Suprapubic skin (tissue), 4 donors: ENCODE results near the gene CAMTA1. TPM values are rescaled to one million over a fixed set of nuclear protein-coding genes. Genes with fewer than 3 reads are reported as not detected.

Experiments used
- DNase-seq, 2 donors: peaks; one replicate each; pipeline ENCODE4 v3.0.0-alpha.2; 2019; ENCODE audit warnings: low spot score in 2 of 2
- H3K27ac ChIP-seq: fragments of 200-600 bp; sonication (generic); one replicate; pipeline ENCODE4 v1.5.1; 2019
- H3K27me3 ChIP-seq: fragments of 200-600 bp; sonication (generic); one replicate; pipeline ENCODE4 v1.5.1; 2019
- H3K36me3 ChIP-seq: fragments of 200-600 bp; sonication (generic); one replicate; pipeline ENCODE4 v1.5.1; 2019
- H3K4me1 ChIP-seq: fragments of 200-600 bp; sonication (generic); one replicate; pipeline ENCODE4 v1.5.1; 2019
- H3K4me3 ChIP-seq: fragments of 200-600 bp; sonication (generic); one replicate; pipeline ENCODE4 v1.5.1; 2019; ENCODE audit warnings: mild to moderate bottlenecking
- H3K9me3 ChIP-seq: fragments of 200-600 bp; sonication (generic); one replicate; pipeline ENCODE4 v1.5.1; 2019
- EP300 ChIP-seq: sonication (generic); formaldehyde crosslinking; IDR thresholded peaks from one replicate; pipeline ENCODE4 v1.6.1; 2017; ENCODE audit warnings: antibody characterized with exemption
- POLR2A ChIP-seq, 2 donors: fragments of 450-650 bp; IDR thresholded peaks; one replicate each; pipeline ENCODE4 v1.6.1; 2017; ENCODE audit warnings: antibody characterized with exemption in 2 of 2, mild to moderate bottlenecking in 2 of 2, moderate library complexity in 2 of 2
- POLR2AphosphoS5 ChIP-seq, 3 donors: sonication (generic); formaldehyde crosslinking; IDR thresholded peaks; one replicate each; pipeline ENCODE4 v1.6.1; 2017; ENCODE audit warnings: antibody characterized with exemption in 3 of 3
- WGBS: methylation state at CpG from one replicate; pipeline ENCODE4 v1.1.5; 2018; 5-methylcytosine and 5-hydroxymethylcytosine counted together
- total RNA-seq, 4 donors: library from RNA; depleted of rRNA; stranded (reverse); fragments of >200 nt; gene quantifications; one replicate each; pipeline ENCODE4 v1.1.0, GENCODE V29; 2016
- TF ChIP-seq, protein P1 (sequence below), 2 donors: fragments of 200-600 bp in 1 of 2; fragments of 450-650 bp in 1 of 2; sonication (generic) in 1 of 2; IDR thresholded peaks; one replicate each; pipeline ENCODE4 v1.5.1; 2016 to 2019; ENCODE audit warnings: antibody characterized with exemption in 2 of 2, mild to moderate bottlenecking in 1 of 2, moderate library complexity in 1 of 2

The CAMTA1 gene
- total RNA-seq, 4 donors from 2014 or later: 40.4 to 54.1 (median 46.6) TPM

- Histone ChIP-seq H3K36me3 (no peaks in the 10 kb centered on the region), H3K4me3 (no peak overlapping the region), H3K4me1 (no peaks in the 10 kb centered on the region), H3K9me3 (no peaks in the 10 kb centered on the region), H3K27me3 (no peaks in the 10 kb centered on the region), H3K27ac (no peak overlapping the region)
- no peak for DNase-seq
- 78% methylated on average over 9 of the region's 18 CpGs for WGBS
- TF ChIP-seq, protein P1, sequence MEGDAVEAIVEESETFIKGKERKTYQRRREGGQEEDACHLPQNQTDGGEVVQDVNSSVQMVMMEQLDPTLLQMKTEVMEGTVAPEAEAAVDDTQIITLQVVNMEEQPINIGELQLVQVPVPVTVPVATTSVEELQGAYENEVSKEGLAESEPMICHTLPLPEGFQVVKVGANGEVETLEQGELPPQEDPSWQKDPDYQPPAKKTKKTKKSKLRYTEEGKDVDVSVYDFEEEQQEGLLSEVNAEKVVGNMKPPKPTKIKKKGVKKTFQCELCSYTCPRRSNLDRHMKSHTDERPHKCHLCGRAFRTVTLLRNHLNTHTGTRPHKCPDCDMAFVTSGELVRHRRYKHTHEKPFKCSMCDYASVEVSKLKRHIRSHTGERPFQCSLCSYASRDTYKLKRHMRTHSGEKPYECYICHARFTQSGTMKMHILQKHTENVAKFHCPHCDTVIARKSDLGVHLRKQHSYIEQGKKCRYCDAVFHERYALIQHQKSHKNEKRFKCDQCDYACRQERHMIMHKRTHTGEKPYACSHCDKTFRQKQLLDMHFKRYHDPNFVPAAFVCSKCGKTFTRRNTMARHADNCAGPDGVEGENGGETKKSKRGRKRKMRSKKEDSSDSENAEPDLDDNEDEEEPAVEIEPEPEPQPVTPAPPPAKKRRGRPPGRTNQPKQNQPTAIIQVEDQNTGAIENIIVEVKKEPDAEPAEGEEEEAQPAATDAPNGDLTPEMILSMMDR (IDR thresholded peaks at IDR 0.05): no peak
- TF ChIP-seq EP300 (no peak), POLR2AphosphoS5 (IDR thresholded peaks at IDR 0.05) (no peak), POLR2A (IDR thresholded peaks at IDR 0.05) (no peak)
Measured at GRCh38 chr1:7503691-7504437, 718.6 kb downstream of the CAMTA1 start.

DNA sequence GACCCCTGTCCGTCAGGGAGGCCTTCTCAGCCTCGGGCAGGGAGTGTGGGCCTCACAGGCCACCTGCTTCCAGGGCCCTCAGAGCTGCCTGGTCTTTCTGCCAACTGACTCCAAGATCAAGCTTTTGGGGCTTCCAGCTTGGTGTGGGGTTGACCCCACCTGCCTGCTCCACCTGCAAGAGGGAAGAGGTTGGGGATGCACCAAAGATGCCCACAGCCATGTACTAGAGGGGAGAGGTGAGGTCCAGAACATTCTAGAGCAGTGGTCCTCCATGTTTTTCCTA, 719.1 kb downstream of the CAMTA1 start:
- DNase-seq: no peak
- H3K4me3 ChIP-seq: no peak overlapping the region
- no peaks in the 10 kb centered on the region for H3K4me1 ChIP-seq
- H3K36me3 ChIP-seq: no peaks in the 10 kb centered on the region
- H3K27me3 ChIP-seq: no peaks in the 10 kb centered on the region
- TF ChIP-seq, protein P1 (IDR thresholded peaks at IDR 0.05): no peak
- no peak for TF ChIP-seq EP300
- TF ChIP-seq POLR2AphosphoS5 (IDR thresholded peaks at IDR 0.05): no peak
- no peak for TF ChIP-seq POLR2A (IDR thresholded peaks at IDR 0.05)
- WGBS: no CpG with 5 or more reads among the region's 2 CpGs
- no peaks in the 10 kb centered on the region for H3K9me3 ChIP-seq
- no peak overlapping the region for H3K27ac ChIP-seq

DNA sequence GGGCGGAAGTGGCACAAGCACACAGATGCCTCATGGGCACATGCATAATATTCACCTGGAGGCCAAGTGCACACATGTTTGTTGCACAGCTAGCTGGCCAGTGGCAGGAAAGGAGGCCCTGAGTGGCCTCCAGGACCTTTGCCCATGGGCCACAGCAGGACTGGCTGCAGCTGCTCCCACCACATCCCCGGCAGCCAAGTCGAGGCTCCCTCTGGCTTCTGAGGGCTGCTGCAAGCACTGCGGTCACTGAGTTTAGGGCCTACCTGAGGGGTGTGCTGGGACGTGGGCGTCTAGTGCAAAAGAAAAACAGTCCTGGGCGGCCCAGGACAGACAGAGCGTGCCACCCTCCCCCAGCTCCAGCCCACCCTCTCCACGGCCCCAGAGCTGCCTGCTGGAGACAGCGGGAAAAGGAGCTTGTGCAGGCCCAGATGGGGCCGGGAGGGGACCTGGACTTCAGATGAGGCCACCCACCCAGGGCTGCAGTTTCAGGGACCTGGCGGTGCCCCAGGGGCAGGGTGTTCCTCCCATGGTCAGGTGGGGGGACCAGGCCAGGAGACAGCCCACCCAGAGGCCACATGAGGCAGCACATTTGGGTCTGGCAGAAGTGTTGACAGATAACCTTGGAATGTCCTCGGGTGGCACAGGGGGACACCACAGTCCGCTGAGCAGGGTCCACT, 720.0 kb downstream of the CAMTA1 start:
- 85% methylated on average over 5 of the region's 14 CpGs for WGBS
- DNase-seq: no peak

DNA sequence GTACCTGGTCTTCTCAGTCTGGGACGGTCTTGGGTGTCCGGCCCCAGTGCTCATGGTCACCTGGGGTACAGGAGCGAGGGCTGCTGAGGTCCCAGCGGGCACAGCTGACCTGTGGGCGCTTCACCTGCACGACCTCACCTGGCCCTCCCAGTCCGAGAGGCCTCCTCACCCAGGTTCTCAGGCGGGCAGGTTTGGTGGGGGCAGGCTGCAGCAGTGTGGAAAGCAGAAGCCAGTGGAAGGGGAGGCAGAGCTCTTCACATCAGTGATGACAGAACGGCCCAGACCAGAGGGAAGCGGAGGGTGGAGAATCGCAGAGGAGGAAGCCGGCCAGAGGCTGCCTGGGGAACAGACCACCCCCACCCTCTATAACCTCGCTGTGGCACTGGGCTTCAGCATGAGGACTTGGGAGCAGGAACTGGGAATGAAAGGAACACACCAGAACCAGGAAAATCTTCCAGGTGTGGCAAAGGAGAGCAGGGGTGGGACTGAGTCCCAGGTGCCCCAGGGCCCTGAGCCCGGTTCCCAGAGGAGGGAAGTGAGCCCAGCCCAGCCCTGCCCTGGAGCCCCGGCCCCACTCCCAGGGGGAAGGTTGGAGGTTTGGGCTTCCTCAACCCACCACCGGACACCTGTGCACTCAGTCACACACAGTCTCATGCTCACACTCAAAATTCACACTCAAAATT, 720.7 kb downstream of the CAMTA1 start:
- Histone ChIP-seq H3K27me3 (peaks cover 3% of the 10 kb centered on the region), H3K4me3 (no peak overlapping the region), H3K4me1 (no peaks in the 10 kb centered on the region), H3K9me3 (no peaks in the 10 kb centered on the region), H3K27ac (no peak overlapping the region), H3K36me3 (no peaks in the 10 kb centered on the region)
- WGBS: 80% methylated on average over 15 of the region's 16 CpGs
- DNase-seq: no peak
- TF ChIP-seq EP300: no peak
- TF ChIP-seq POLR2AphosphoS5 (IDR thresholded peaks at IDR 0.05): no peak
- no peak for TF ChIP-seq POLR2A (IDR thresholded peaks at IDR 0.05)
- TF ChIP-seq, protein P1 (IDR thresholded peaks at IDR 0.05): no peak

More for the DNA sequence above, 720.0 kb downstream of the CAMTA1 start:
- Histone ChIP-seq H3K4me3 (no peak overlapping the region), H3K36me3 (no peaks in the 10 kb centered on the region), H3K4me1 (no peaks in the 10 kb centered on the region), H3K27me3 (peaks cover under 1% of the 10 kb centered on the region), H3K27ac (no peak overlapping the region), H3K9me3 (no peaks in the 10 kb centered on the region)
- TF ChIP-seq POLR2A (IDR thresholded peaks at IDR 0.05): no peak
- TF ChIP-seq POLR2AphosphoS5 (IDR thresholded peaks at IDR 0.05): no peak
- TF ChIP-seq EP300: no peak
- TF ChIP-seq, protein P1 (IDR thresholded peaks at IDR 0.05): no peak
